ENCODE data around the gene B4GALT2. TPM values are rescaled to one million over a fixed set of nuclear protein-coding genes. Genes with fewer than 3 reads are reported as not detected.

B4GALT2 gene
- total and polyA plus RNA-seq, 9 of the 15 experiments (the other 6 are each of a cell fraction or from before 2014, with no cell fraction given), result 1.3 to 86.8 (median 43.8) TPM

DNA sequence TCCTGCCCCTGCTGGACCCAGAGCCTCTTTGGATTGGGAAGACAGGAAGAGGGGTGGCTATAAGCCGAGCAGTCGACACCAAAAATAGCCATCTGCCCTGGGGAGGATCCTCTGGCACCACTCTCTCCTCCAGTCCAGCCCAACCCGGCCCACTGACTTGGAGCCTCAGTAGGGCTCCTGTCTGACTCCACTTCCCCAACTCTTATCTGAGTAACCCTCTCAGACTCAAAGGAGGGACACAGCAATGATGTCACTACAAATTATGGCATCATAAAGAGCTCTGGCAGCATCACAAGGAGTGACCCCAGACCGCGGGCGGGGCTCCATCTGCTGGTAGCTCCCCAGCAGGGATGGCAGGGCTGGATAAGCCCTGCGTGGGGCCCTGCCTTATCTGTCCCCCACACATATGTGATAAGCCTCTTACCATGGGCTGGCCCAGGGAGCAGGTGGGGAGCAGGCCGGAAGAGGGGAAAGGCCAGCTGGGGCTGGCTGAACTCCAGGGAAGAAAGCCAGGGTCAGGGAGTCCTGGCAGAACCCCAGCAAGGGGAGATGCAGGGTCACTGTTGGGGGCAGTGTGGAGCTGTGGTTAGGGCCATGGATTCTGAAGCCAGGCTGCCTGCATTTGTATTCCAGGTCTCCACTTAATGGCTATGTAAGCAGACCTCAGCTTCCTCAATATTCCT is 56.9 kb downstream of the B4GALT2 start (continued):
- TF ChIP-seq, protein P1, sequence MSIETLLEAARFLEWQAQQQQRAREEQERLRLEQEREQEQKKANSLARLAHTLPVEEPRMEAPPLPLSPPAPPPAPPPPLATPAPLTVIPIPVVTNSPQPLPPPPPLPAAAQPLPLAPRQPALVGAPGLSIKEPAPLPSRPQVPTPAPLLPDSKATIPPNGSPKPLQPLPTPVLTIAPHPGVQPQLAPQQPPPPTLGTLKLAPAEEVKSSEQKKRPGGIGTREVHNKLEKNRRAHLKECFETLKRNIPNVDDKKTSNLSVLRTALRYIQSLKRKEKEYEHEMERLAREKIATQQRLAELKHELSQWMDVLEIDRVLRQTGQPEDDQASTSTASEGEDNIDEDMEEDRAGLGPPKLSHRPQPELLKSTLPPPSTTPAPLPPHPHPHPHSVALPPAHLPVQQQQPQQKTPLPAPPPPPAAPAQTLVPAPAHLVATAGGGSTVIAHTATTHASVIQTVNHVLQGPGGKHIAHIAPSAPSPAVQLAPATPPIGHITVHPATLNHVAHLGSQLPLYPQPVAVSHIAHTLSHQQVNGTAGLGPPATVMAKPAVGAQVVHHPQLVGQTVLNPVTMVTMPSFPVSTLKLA (conservative IDR thresholded peaks at IDR 0.05), result peak; percentile 83 to 92
- TF ChIP-seq BHLHE40 (IDR thresholded peaks at IDR 0.05; ENCODE audit: low read length) (peak; percentile 86), NUFIP1 (IDR thresholded peaks at IDR 0.05; ENCODE audit: partially characterized antibody) (peak; percentile 43), E2F3 (CRISPR knock-in tag; IDR thresholded peaks at IDR 0.05) (peak; percentile 97), HCFC1 (IDR thresholded peaks at IDR 0.05; ENCODE audit: low read depth, low read length) (peak; percentile 60), ZNF324 (CRISPR knock-in tag; IDR thresholded peaks at IDR 0.05) (peak; percentile 70; the same call in 1 of the 2 replicates), DACH1 (IDR thresholded peaks at IDR 0.05; ENCODE audit: partially characterized antibody) (peak; percentile 99), CC2D1A (IDR thresholded peaks at IDR 0.05) (peak; percentile 99), NCOR1 (IDR thresholded peaks at IDR 0.05) (peak; percentile 100), ZFPM2 (CRISPR knock-in tag; IDR thresholded peaks at IDR 0.05) (no peak), RBM22 (IDR thresholded peaks at IDR 0.05; ENCODE audit: low read depth, low read length, poor library complexity, severe bottlenecking) (no peak), PURB (CRISPR knock-in tag; IDR thresholded peaks at IDR 0.05; ENCODE audit: low read depth) (no peak), YBX1 (IDR thresholded peaks at IDR 0.05) (no peak), U2AF2 (optimal IDR thresholded peaks at IDR 0.05; ENCODE audit: low read depth, low read length) (no peak), SRF (CRISPR knock-in tag; IDR thresholded peaks at IDR 0.05) (peak; percentile 48 to 52; a peak in 2 of 4 replicates), ILF3 (IDR thresholded peaks at IDR 0.05; ENCODE audit: borderline replicate concordance) (peak; percentile 94; the same call in 1 of the 2 replicates)
- TF ChIP-seq, protein P2, sequence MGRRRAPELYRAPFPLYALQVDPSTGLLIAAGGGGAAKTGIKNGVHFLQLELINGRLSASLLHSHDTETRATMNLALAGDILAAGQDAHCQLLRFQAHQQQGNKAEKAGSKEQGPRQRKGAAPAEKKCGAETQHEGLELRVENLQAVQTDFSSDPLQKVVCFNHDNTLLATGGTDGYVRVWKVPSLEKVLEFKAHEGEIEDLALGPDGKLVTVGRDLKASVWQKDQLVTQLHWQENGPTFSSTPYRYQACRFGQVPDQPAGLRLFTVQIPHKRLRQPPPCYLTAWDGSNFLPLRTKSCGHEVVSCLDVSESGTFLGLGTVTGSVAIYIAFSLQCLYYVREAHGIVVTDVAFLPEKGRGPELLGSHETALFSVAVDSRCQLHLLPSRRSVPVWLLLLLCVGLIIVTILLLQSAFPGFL (CRISPR knock-in tag; IDR thresholded peaks at IDR 0.05), result no peak
- TF ChIP-seq, protein P3, sequence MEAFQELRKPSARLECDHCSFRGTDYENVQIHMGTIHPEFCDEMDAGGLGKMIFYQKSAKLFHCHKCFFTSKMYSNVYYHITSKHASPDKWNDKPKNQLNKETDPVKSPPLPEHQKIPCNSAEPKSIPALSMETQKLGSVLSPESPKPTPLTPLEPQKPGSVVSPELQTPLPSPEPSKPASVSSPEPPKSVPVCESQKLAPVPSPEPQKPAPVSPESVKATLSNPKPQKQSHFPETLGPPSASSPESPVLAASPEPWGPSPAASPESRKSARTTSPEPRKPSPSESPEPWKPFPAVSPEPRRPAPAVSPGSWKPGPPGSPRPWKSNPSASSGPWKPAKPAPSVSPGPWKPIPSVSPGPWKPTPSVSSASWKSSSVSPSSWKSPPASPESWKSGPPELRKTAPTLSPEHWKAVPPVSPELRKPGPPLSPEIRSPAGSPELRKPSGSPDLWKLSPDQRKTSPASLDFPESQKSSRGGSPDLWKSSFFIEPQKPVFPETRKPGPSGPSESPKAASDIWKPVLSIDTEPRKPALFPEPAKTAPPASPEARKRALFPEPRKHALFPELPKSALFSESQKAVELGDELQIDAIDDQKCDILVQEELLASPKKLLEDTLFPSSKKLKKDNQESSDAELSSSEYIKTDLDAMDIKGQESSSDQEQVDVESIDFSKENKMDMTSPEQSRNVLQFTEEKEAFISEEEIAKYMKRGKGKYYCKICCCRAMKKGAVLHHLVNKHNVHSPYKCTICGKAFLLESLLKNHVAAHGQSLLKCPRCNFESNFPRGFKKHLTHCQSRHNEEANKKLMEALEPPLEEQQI (IDR thresholded peaks at IDR 0.05), result no peak; the same call in 1 of the 2 replicates
- TF ChIP-seq, protein P4, sequence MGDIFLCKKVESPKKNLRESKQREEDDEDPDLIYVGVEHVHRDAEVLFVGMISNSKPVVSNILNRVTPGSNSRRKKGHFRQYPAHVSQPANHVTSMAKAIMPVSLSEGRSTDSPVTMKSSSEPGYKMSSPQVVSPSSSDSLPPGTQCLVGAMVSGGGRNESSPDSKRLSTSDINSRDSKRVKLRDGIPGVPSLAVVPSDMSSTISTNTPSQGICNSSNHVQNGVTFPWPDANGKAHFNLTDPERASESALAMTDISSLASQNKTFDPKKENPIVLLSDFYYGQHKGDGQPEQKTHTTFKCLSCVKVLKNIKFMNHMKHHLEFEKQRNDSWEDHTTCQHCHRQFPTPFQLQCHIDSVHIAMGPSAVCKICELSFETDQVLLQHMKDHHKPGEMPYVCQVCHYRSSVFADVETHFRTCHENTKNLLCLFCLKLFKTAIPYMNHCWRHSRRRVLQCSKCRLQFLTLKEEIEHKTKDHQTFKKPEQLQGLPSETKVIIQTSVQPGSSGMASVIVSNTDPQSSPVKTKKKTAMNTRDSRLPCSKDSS (IDR thresholded peaks at IDR 0.05; ENCODE audit: low read depth, partially characterized antibody), result no peak
- TF ChIP-seq, protein P5, sequence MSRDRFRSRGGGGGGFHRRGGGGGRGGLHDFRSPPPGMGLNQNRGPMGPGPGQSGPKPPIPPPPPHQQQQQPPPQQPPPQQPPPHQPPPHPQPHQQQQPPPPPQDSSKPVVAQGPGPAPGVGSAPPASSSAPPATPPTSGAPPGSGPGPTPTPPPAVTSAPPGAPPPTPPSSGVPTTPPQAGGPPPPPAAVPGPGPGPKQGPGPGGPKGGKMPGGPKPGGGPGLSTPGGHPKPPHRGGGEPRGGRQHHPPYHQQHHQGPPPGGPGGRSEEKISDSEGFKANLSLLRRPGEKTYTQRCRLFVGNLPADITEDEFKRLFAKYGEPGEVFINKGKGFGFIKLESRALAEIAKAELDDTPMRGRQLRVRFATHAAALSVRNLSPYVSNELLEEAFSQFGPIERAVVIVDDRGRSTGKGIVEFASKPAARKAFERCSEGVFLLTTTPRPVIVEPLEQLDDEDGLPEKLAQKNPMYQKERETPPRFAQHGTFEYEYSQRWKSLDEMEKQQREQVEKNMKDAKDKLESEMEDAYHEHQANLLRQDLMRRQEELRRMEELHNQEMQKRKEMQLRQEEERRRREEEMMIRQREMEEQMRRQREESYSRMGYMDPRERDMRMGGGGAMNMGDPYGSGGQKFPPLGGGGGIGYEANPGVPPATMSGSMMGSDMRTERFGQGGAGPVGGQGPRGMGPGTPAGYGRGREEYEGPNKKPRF (IDR thresholded peaks at IDR 0.05; ENCODE audit: low read depth, low read length), result no peak

Data from K562 (cell line).